K562 treated with DMSO at 1 percent for 4 hours (cell line): ENCODE data around the gene SERPINI2. TPM values are rescaled to one million over a fixed set of nuclear protein-coding genes. Genes with fewer than 3 reads are reported as not detected.

Experiments
- total RNA-seq: library from RNA; unstranded; fragments of 300-600 nt; gene quantifications from 2 replicates; pipeline ENCODE4 v1.2.3, GENCODE V29; 2022; ENCODE audit not compliant: insufficient read depth

The SERPINI2 gene, protein sequence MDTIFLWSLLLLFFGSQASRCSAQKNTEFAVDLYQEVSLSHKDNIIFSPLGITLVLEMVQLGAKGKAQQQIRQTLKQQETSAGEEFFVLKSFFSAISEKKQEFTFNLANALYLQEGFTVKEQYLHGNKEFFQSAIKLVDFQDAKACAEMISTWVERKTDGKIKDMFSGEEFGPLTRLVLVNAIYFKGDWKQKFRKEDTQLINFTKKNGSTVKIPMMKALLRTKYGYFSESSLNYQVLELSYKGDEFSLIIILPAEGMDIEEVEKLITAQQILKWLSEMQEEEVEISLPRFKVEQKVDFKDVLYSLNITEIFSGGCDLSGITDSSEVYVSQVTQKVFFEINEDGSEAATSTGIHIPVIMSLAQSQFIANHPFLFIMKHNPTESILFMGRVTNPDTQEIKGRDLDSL
- total RNA-seq = not detected in 2 replicates

DNA sequence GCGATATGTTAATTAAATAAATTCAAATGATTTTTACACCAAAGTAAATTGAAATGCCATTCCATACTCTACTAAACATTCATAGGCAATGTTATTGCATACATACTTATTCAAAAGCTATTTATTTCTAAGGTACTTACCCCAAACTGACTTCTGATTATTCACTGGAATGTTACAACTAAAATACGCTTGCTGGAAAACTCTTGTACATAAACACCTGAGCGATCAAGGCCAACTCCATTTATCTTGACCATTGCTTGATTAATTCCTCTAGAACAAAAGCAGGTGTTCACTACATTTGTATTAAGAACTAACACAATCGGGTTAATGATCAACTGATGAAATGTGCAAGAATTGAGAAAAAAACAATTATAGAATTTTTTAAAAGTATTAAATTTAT is at the start of gene SERPINI2:
TSS of gene SERPINI2 (minus strand) at position 180 of the 400 bp plus-strand sequence. CDS start 2,208 bp downstream, outside the sequence.

Other genes starting within 250 kb of the SERPINI2 start
- not detected in 2 replicates for gene ZBBX, start 93.7 kb downstream of the SERPINI2 start, total RNA-seq
- gene WDR49, start 179.9 kb upstream of the SERPINI2 start, total RNA-seq = not detected in 2 replicates